ENCODE results near the gene SEC63. TPM values are rescaled to one million over a fixed set of nuclear protein-coding genes. Genes with fewer than 3 reads are reported as not detected.
"Not testable (repeated sequence)": the region's sequence is repeated elsewhere in the genome, so short reads cannot be mapped to it uniquely, and the experiment has no call there.

SEC63 gene
- total RNA-seq, 1 experiment from 2014 or later, result 86.2 TPM

DNA sequence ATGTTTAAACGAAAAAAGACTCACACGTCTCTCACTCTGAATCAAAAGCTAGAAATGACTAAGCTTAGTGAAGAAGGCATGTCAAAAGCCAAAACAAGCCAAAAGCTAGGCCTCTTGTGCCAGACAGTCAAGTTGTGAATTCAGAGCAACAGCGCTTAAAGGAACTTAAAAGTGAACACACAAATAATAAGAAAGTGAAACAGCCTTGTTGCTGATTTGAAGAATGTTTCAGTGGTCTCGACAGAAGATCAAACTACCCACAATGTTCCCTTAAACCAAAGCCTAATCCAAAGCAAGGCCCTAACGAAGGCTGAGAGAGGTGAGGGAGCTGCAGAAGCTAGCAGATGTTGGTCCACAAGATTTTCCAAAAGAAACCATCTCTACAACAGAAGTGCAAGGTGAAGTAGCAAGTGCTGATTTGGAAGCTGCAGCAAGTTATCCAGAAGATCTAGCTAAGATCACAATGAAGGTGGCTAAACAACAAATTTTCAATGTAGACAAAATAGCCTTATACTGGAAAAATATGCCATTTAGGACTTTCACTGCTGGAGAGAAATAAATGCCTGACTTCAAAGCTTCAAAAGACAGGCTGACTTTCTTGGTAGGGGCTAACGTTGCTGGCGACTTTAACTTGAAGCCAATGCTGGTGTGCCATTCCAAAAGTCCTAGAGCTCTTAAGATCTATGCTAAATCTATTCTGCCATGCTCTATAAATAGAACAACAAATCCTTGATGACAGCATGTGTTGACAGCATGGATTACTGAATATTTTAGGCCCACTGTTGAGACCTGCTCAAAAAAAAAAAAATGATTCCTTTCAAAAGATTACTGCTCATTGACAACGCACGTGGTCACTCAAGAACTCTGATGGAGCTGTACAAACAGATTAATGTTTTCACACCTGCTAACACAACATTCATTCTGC lies 40.3 kb downstream of the SEC63 start:
- H4K20me1 ChIP-seq (ENCODE audit: control insufficient read depth, insufficient read depth, insufficient read length), result no peaks in the 10 kb centered on the region
- no peak overlapping the region for H3K23ac ChIP-seq (ENCODE audit: insufficient read length, low read depth, low read length)
- TF ChIP-seq, protein P1, sequence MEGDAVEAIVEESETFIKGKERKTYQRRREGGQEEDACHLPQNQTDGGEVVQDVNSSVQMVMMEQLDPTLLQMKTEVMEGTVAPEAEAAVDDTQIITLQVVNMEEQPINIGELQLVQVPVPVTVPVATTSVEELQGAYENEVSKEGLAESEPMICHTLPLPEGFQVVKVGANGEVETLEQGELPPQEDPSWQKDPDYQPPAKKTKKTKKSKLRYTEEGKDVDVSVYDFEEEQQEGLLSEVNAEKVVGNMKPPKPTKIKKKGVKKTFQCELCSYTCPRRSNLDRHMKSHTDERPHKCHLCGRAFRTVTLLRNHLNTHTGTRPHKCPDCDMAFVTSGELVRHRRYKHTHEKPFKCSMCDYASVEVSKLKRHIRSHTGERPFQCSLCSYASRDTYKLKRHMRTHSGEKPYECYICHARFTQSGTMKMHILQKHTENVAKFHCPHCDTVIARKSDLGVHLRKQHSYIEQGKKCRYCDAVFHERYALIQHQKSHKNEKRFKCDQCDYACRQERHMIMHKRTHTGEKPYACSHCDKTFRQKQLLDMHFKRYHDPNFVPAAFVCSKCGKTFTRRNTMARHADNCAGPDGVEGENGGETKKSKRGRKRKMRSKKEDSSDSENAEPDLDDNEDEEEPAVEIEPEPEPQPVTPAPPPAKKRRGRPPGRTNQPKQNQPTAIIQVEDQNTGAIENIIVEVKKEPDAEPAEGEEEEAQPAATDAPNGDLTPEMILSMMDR (conservative IDR thresholded peaks at IDR 0.05), result no peak
- H2BK12ac ChIP-seq (ENCODE audit: insufficient read length, low read depth, low read length), result no peak overlapping the region
- H4K91ac ChIP-seq (ENCODE audit: insufficient read length, low read depth, low read length), result no peak overlapping the region
- Mint-ChIP-seq H3K36me3 (ENCODE audit: insufficient read depth in 1 of 3, low read depth in 3 of 3) (peaks cover 91 to 97% (median 97%) of the 10 kb centered on the region in 3 experiments), H3K4me3 (no peak overlapping the region), H3K27me3 (ENCODE audit: low read depth) (peaks cover 5% of the 10 kb centered on the region), H3K4me1 (no peaks in the 10 kb centered on the region), H3K27ac (no peak overlapping the region), H3K9me3 (peaks cover 83 to 84% of the 10 kb centered on the region in 2 experiments)
- no peak for DNase-seq
- H3K9ac ChIP-seq (ENCODE audit: extremely low read depth, insufficient read length, low read length), result no peak overlapping the region
- no peak overlapping the region for H2BK120ac ChIP-seq (ENCODE audit: low read depth, low read length, poor library complexity, severe bottlenecking)
- no peak overlapping the region for H2BK15ac ChIP-seq (ENCODE audit: low read depth, low read length)
- H2BK5ac ChIP-seq (ENCODE audit: insufficient read length, low read length), result no peak overlapping the region
- WGBS (ENCODE audit: extremely low coverage, insufficient read length, low lambda C conversion rate), result no CpG with 5 or more reads among the region's 9 CpGs
- H3T11ph ChIP-seq (ENCODE audit: low read length), result no peak overlapping the region
- H4K8ac ChIP-seq (replicated peaks; ENCODE audit: insufficient read length, low read depth, low read length), result no peak overlapping the region
- no peak overlapping the region for H2AK5ac ChIP-seq (ENCODE audit: insufficient read length, low read length)
- no peak overlapping the region for H3K4ac ChIP-seq (ENCODE audit: low read depth, low read length)
- no peaks in the 10 kb centered on the region for H3K79me1 ChIP-seq (ENCODE audit: insufficient read depth, low read depth, low read length, poor library complexity, severe bottlenecking)
- no peaks in the 10 kb centered on the region for H3K23me2 ChIP-seq (ENCODE audit: insufficient read length, low read depth, low read length, poor library complexity, severe bottlenecking)
- no peak overlapping the region for H3K56ac ChIP-seq (ENCODE audit: insufficient read length, low read depth, low read length)
- H3K14ac ChIP-seq (ENCODE audit: insufficient read depth, low read length), result no peak overlapping the region
- peaks cover 47% of the 10 kb centered on the region for H3K9me3 ChIP-seq (ENCODE audit: control insufficient read depth, low read depth, low read length)
- no peak overlapping the region for H3K27ac ChIP-seq (ENCODE audit: insufficient read length, low read depth, low read length)
- H3K27me3 ChIP-seq (ENCODE audit: insufficient read depth, low read length), result no peaks in the 10 kb centered on the region
- no peak overlapping the region for H2BK20ac ChIP-seq (ENCODE audit: low read depth, low read length, poor library complexity, severe bottlenecking)
- H3K79me2 ChIP-seq (ENCODE audit: insufficient read depth, low read length), result no peaks in the 10 kb centered on the region
- H3K4me2 ChIP-seq (ENCODE audit: insufficient read depth, insufficient read length, low read length), result no peak overlapping the region
- no peak overlapping the region for H3K18ac ChIP-seq (ENCODE audit: insufficient read length, low read depth, low read length)
- no peak overlapping the region for H2AFZ ChIP-seq (ENCODE audit: low read length)
- no peak overlapping the region for H4K5ac ChIP-seq (ENCODE audit: insufficient read length, low read depth, low read length)
- H3K4me1 ChIP-seq (ENCODE audit: insufficient read depth, low read length), result no peaks in the 10 kb centered on the region

DNA sequence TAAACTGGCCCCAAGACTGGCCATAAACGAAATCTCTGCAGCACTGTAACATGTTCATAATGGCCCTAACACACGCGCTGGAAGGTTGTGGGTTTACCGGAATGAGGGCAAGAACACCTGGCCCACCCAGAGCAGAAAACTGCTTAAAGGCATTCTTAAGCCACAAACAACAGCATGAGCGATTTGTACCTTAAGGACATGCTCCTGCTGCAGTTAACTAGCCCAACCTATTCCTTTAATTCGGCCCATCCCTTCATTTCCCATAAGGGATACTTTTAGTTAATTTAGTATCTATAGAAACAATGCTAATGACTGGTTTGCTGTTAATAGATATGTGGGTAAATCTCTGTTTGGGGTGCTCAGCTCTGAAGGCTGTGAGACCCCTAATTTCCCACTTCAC lies 41.0 kb downstream of the SEC63 start:
- H2BK5ac ChIP-seq (ENCODE audit: insufficient read length, low read length); H4K8ac ChIP-seq (replicated peaks; ENCODE audit: insufficient read length, low read depth, low read length); H2AFZ ChIP-seq (ENCODE audit: low read length); H3T11ph ChIP-seq (ENCODE audit: low read length); H3K27me3 Mint-ChIP-seq (ENCODE audit: low read depth); H3K79me2 ChIP-seq (ENCODE audit: insufficient read depth, low read length); H2AK5ac ChIP-seq (ENCODE audit: insufficient read length, low read length); H2BK15ac ChIP-seq (ENCODE audit: low read depth, low read length); H3K4me1 ChIP-seq (ENCODE audit: insufficient read depth, low read length); H3K18ac ChIP-seq (ENCODE audit: insufficient read length, low read depth, low read length); H3K4ac ChIP-seq (ENCODE audit: low read depth, low read length); H3K14ac ChIP-seq (ENCODE audit: insufficient read depth, low read length); H3K27ac Mint-ChIP-seq; H3K4me1 Mint-ChIP-seq; H3K4me3 Mint-ChIP-seq; DNase-seq; H4K5ac ChIP-seq (ENCODE audit: insufficient read length, low read depth, low read length); H3K27me3 ChIP-seq (ENCODE audit: insufficient read depth, low read length); H2BK120ac ChIP-seq (ENCODE audit: low read depth, low read length, poor library complexity, severe bottlenecking); H4K91ac ChIP-seq (ENCODE audit: insufficient read length, low read depth, low read length); H3K23ac ChIP-seq (ENCODE audit: insufficient read length, low read depth, low read length); H3K56ac ChIP-seq (ENCODE audit: insufficient read length, low read depth, low read length); H3K23me2 ChIP-seq (ENCODE audit: insufficient read length, low read depth, low read length, poor library complexity, severe bottlenecking); H2BK12ac ChIP-seq (ENCODE audit: insufficient read length, low read depth, low read length); H4K20me1 ChIP-seq (ENCODE audit: control insufficient read depth, insufficient read depth, insufficient read length); H3K9ac ChIP-seq (ENCODE audit: extremely low read depth, insufficient read length, low read length); H2BK20ac ChIP-seq (ENCODE audit: low read depth, low read length, poor library complexity, severe bottlenecking); H3K27ac ChIP-seq (ENCODE audit: insufficient read length, low read depth, low read length); H3K4me2 ChIP-seq (ENCODE audit: insufficient read depth, insufficient read length, low read length); H3K79me1 ChIP-seq (ENCODE audit: insufficient read depth, low read depth, low read length, poor library complexity, severe bottlenecking): not testable (repeated sequence)
- peaks cover 47% of the 10 kb centered on the region for H3K9me3 ChIP-seq (ENCODE audit: control insufficient read depth, low read depth, low read length)
- Mint-ChIP-seq H3K9me3 (peaks cover 78 to 80% of the 10 kb centered on the region in 2 experiments), H3K36me3 (ENCODE audit: insufficient read depth in 1 of 3, low read depth in 3 of 3) (peaks cover 95 to 98% (median 97%) of the 10 kb centered on the region in 3 experiments)
- no CpG with 5 or more reads among the region's 6 CpGs for WGBS (ENCODE audit: extremely low coverage, insufficient read length, low lambda C conversion rate)

Measured in H9 (cell line).